ENCODE data around the gene ZNF334.

ZNF334 gene

DNA sequence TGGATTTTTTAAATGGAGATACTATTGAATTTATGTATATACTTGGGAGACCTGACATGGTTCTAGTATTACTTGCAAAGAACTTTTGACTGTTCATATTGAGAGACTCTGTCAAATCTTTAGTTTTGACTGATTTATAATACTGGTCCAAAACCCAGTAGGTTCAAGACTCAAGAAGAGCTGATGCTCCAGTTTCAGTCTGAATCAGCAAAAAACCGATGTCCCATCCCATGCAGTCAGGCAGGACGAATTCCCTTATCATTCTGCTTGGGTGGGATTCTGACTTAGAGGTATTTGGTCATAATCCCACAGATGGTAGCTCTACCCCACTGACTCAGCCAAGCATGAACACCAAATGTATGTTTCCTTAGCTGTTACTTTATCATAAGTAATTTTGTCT lies 29.5 kb downstream of the ZNF334 start:
- no peaks in the 10 kb centered on the region for H3K9me3 ChIP-seq
- H3K4me1 ChIP-seq: no peaks in the 10 kb centered on the region
- DNase-seq: no peak
- TF ChIP-seq, protein P1, sequence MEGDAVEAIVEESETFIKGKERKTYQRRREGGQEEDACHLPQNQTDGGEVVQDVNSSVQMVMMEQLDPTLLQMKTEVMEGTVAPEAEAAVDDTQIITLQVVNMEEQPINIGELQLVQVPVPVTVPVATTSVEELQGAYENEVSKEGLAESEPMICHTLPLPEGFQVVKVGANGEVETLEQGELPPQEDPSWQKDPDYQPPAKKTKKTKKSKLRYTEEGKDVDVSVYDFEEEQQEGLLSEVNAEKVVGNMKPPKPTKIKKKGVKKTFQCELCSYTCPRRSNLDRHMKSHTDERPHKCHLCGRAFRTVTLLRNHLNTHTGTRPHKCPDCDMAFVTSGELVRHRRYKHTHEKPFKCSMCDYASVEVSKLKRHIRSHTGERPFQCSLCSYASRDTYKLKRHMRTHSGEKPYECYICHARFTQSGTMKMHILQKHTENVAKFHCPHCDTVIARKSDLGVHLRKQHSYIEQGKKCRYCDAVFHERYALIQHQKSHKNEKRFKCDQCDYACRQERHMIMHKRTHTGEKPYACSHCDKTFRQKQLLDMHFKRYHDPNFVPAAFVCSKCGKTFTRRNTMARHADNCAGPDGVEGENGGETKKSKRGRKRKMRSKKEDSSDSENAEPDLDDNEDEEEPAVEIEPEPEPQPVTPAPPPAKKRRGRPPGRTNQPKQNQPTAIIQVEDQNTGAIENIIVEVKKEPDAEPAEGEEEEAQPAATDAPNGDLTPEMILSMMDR (IDR thresholded peaks at IDR 0.05): no peak
- H3K4me3 ChIP-seq: no peak overlapping the region
- intact Hi-C loops (cut with DNase I; ENCODE audit: low total_unique reads): no loop called here
- peaks cover 0 to 19% of the 10 kb centered on the region in 2 donors for H3K27me3 ChIP-seq
- no peaks in the 10 kb centered on the region for H3K36me3 ChIP-seq
- H3K27ac ChIP-seq: no peak overlapping the region

DNA sequence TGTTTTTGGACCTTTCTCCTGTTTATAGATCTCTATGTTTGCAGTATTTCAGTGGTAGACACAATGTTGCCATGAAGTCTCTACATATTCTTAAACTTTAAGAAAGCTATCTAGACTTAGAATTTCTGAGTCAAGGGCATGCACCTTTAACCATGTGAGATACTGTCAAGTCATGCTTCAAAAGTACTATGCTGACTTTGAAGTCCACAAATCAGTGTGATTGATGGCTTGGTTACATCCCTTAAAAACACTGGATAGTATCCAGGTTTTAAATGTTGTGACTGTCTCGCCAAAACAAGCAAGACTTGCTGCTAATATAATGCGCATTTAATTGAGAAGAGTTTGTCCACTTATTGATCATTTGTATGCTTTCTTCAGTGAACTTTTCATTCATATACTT lies 30.5 kb downstream of the ZNF334 start:
- no peaks in the 10 kb centered on the region for H3K9me3 ChIP-seq
- no peak overlapping the region for H3K4me3 ChIP-seq
- H3K36me3 ChIP-seq: no peaks in the 10 kb centered on the region
- TF ChIP-seq, protein P1 (IDR thresholded peaks at IDR 0.05): no peak
- intact Hi-C loops (cut with DNase I; ENCODE audit: low total_unique reads): no loop called here
- H3K27ac ChIP-seq: no peak overlapping the region
- DNase-seq: no peak
- no peaks in the 10 kb centered on the region for H3K4me1 ChIP-seq
- peaks cover 0 to 18% of the 10 kb centered on the region in 2 donors for H3K27me3 ChIP-seq

DNA sequence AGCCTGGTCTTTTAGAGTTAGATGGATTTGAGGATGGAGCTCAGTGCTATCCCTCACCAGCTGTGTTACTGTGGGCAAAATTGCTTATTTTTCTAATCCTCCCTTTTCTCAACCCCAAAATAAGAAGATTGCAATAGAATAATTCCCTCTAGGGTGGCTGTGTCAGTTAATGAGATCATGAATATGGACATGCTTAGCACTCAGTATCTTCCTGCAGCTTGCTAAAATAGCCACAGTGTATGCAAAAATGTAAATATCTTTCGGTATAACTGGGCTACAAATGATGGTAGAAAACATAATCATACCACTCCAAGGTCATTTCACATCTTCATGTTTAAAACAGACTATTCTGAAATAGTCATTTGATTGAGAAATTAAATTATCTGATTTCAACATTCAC lies 35.7 kb downstream of the ZNF334 start:
- DNase-seq: no peak
- H3K9me3 ChIP-seq: no peaks in the 10 kb centered on the region
- no peaks in the 10 kb centered on the region for H3K4me1 ChIP-seq
- H3K27me3 ChIP-seq: peaks cover 0 to 3% of the 10 kb centered on the region in 2 donors
- H3K4me3 ChIP-seq: no peak overlapping the region
- TF ChIP-seq, protein P1 (IDR thresholded peaks at IDR 0.05): no peak
- H3K27ac ChIP-seq: no peak overlapping the region
- intact Hi-C loops (cut with DNase I; ENCODE audit: low total_unique reads): no loop called here
- H3K36me3 ChIP-seq: no peaks in the 10 kb centered on the region

DNA sequence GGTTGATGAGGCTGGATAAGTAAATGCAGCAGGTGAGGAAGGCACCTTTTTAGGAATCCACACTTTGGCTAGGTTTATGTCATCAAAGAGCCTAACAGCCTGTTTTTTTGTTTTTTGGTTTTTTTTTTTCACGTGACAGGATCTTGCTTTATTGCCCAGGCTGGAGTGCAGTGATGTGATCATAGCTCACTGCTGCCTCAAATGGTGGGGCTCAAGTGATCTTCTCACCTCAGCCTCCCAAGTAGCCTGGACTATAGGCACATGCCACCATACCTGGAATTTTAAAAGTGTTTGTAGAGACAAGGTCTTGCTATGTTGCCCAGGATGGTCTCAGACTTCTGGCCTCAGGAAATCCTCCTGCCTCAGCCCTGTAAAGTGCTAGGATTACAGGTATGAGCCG lies 36.1 kb downstream of the ZNF334 start:
- Histone ChIP-seq H3K4me3 (no peak overlapping the region), H3K4me1 (no peaks in the 10 kb centered on the region), H3K27ac (no peak overlapping the region), H3K27me3 (peaks cover 0 to 3% of the 10 kb centered on the region in 2 donors), H3K36me3 (no peaks in the 10 kb centered on the region), H3K9me3 (no peaks in the 10 kb centered on the region)
- TF ChIP-seq, protein P1 (IDR thresholded peaks at IDR 0.05): no peak
- intact Hi-C loops (cut with DNase I; ENCODE audit: low total_unique reads): no loop called here
- DNase-seq: no peak

DNA sequence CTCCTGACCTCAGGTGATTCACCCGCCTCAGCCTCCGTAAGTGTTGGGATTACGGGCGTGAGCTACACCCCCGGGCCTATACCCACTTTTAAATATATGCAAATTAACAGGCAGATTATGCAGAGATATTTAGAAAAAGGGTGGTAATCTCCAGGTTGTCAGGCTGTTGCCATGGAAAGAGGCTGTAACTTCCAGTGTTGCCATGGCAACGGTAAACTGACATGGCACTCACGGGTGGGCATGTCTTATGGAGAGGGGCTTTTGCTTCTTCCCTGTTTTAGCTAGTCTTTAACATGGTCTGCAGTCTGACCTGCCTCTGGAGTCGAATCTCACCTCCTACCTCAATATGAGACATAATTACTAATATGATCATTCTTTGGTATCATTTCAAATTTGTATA lies 44.9 kb downstream of the ZNF334 start:
- H3K36me3 ChIP-seq: no peaks in the 10 kb centered on the region
- no peaks in the 10 kb centered on the region for H3K9me3 ChIP-seq
- no peak for DNase-seq
- H3K4me3 ChIP-seq: no peak overlapping the region
- peaks cover 0 to 3% of the 10 kb centered on the region in 2 donors for H3K27me3 ChIP-seq
- TF ChIP-seq, protein P1 (IDR thresholded peaks at IDR 0.05): no peak
- H3K27ac ChIP-seq: no peak overlapping the region
- intact Hi-C loops (cut with DNase I; ENCODE audit: low total_unique reads): no loop called here
- H3K4me1 ChIP-seq: no peaks in the 10 kb centered on the region

DNA sequence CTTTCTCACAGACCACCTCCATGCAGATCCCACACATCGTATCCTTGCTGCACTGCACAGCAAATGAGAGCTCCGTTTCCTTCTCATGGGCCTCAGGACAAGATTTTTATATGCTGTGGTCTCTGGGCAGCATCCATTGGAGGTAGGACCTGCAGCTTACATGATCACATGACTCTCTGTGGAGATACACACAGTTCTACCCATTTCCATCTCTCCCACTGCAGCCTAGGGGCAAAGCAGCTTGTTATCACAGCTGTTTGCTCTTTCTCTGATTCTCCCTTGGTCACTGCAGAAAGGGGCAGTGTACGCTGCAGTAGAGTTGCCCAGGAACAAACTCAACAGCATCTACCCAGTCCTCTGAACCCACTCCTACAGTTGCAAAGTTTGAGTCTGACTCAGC lies 48.9 kb downstream of the ZNF334 start:
- Histone ChIP-seq H3K4me1 (no peaks in the 10 kb centered on the region), H3K27me3 (peaks cover 0 to 3% of the 10 kb centered on the region in 2 donors), H3K27ac (no peak overlapping the region), H3K9me3 (no peaks in the 10 kb centered on the region), H3K36me3 (no peaks in the 10 kb centered on the region), H3K4me3 (no peak overlapping the region)
- no peak for DNase-seq
- TF ChIP-seq, protein P1 (IDR thresholded peaks at IDR 0.05): no peak
- intact Hi-C loops (cut with DNase I; ENCODE audit: low total_unique reads): no loop called here
